Kidney (tissue), 14 donors: ENCODE measurements around the gene SLC35F6. TPM values are rescaled to one million over a fixed set of nuclear protein-coding genes. Genes with fewer than 3 reads are reported as not detected.
A peak's percentile ranks its signal among the peaks of the same experiment; 100 is the strongest.

Experiments used
- DNase-seq, 5 donors: peaks; one replicate each; pipeline ENCODE4 v3.0.0-alpha.2; 2013 to 2020
- FAIRE-seq: peaks from 2 replicates; lab custom pipeline; 2012; peaks lifted over from hg19 to GRCh38; lab: Jason Lieb, UNC
- H3K27ac ChIP-seq, 2 donors: one replicate each; pipeline ENCODE4 v1.7.0; 2013; ENCODE audit warnings: low read depth in 2 of 2, low read length in 2 of 2, inconsistent platforms in 1 of 2
- H3K27me3 ChIP-seq: one replicate; pipeline ENCODE4 v1.7.1; 2013; ENCODE audit warnings: low read length, inconsistent platforms; ENCODE audit not compliant: control insufficient read depth, insufficient read depth
- H3K36me3 ChIP-seq, 3 donors: one replicate each; pipeline versions ENCODE4 v1.7.0 to v1.7.1; 2013; ENCODE audit warnings: low read length in 3 of 3, control low read depth in 1 of 3, inconsistent platforms in 1 of 3; ENCODE audit not compliant: insufficient read depth in 3 of 3, control insufficient read depth in 2 of 3
- H3K4me1 ChIP-seq, 3 donors: one replicate each; pipeline versions ENCODE4 v1.7.0 to v1.7.1; 2013; ENCODE audit warnings: low read length in 3 of 3, inconsistent platforms in 1 of 3, low read depth in 1 of 3; ENCODE audit not compliant: control insufficient read depth in 2 of 3, insufficient read depth in 2 of 3
- H3K4me3 ChIP-seq, 3 donors: one replicate each; pipeline versions ENCODE4 v1.7.0 to v1.8.1; 2013; ENCODE audit warnings: low read length in 3 of 3, control low read depth in 1 of 3, inconsistent platforms in 1 of 3
- H3K9ac ChIP-seq, 3 donors: one replicate each; pipeline versions ENCODE4 v1.7.0 to v1.7.1; 2013; ENCODE audit warnings: low read length in 3 of 3, control low read depth in 1 of 3, inconsistent platforms in 1 of 3
- H3K9me3 ChIP-seq, 3 donors: one replicate each; pipeline versions ENCODE4 v1.7.0 to v1.7.1; 2013; ENCODE audit warnings: low read length in 3 of 3, control low read depth in 1 of 3, inconsistent platforms in 1 of 3; ENCODE audit not compliant: control insufficient read depth in 2 of 3, insufficient read depth in 1 of 3
- CTCF ChIP-seq: IDR thresholded peaks from 3 replicates; pipeline ENCODE4 v1.5.1; 2012; ENCODE audit warnings: mild to moderate bottlenecking, moderate library complexity, borderline replicate concordance; ENCODE audit not compliant: insufficient read depth; ENCODE audit errors: extremely low read depth
- intact Hi-C: fragments of 100-400 bp; cut with DNase I; formaldehyde crosslinking; loops from one replicate; pipeline ENCODE4 v1.11.1; 2022
- polyA plus RNA-seq: library from polyadenylated mRNA; stranded (reverse); fragments of 350-450 nt; fragmentation: Illumina TruSeq; extraction: RNeasy Lipid Tissue Mini Kit (QIAGEN cat#74804); gene quantifications from one replicate; pipeline ENCODE4 v1.2.3, GENCODE V29; 2014; ENCODE audit warnings: low read depth, low replicate concordance; ENCODE audit not compliant: insufficient read depth
- total RNA-seq: library from RNA; stranded (reverse); fragmentation: NEBNext Ultra II Directional; extraction: Animal tissue kit (Norgen Biotek cat#: 25700); gene quantifications from one replicate; pipeline ENCODE4 v1.2.1, GENCODE V29; 2021
- donor health status: control.
- donor health status: control.
- donor health status: control.
- donor health status: control.
- donor health status: control.
- donor health status: DM: yes; HTN: yes; CAD: no.
- donor health status: Normal renal cell carcinoma (clear cell type).

Gene SLC35F6
- total and polyA plus RNA-seq, 2 donors from 2014 or later, result 43.1 to 63.7 TPM

- H3K27ac ChIP-seq, result no peak overlapping the region
- peak in 1 of 5 donors; percentile 8 for DNase-seq
- no peak overlapping the region for H3K4me3 ChIP-seq
- H3K9ac ChIP-seq, result no peak overlapping the region
- FAIRE-seq, result no peak
- no peaks in the 10 kb centered on the region for H3K36me3 ChIP-seq
- H3K4me1 ChIP-seq, result peaks cover 0 to 21% (median 7%) of the 10 kb centered on the region in 3 donors
- no peaks in the 10 kb centered on the region for H3K9me3 ChIP-seq
- intact Hi-C loops, result no loop called here
- TF ChIP-seq CTCF, result no peak
- no peaks in the 10 kb centered on the region for H3K27me3 ChIP-seq
These were observed 45.0 kb upstream of the SLC35F6 start for GRCh38 chr2:26718949-26719686.

- peak overlapping the region; percentile 59 to 77 for H3K27ac ChIP-seq
- no peak overlapping the region for H3K4me3 ChIP-seq
- peaks cover 0 to 28% (median 7%) of the 10 kb centered on the region in 3 donors for H3K4me1 ChIP-seq
- H3K9me3 ChIP-seq, result no peaks in the 10 kb centered on the region
- DNase-seq (peak in 4 of 5 donors; percentile 41 to 97 (median 74)), FAIRE-seq (no peak)
- intact Hi-C loops, result no loop called here
- no peaks in the 10 kb centered on the region for H3K27me3 ChIP-seq
- no peak for TF ChIP-seq CTCF
- no peak overlapping the region for H3K9ac ChIP-seq
- no peaks in the 10 kb centered on the region for H3K36me3 ChIP-seq
These were observed 43.6 kb upstream of the SLC35F6 start for GRCh38 chr2:26720322-26721114.

- H3K4me1 ChIP-seq, result peaks cover 0 to 29% (median 7%) of the 10 kb centered on the region in 3 donors
- DNase-seq, result peak in 4 of 5 donors; percentile 51 to 84 (median 54)
- no peak for TF ChIP-seq CTCF
- no peaks in the 10 kb centered on the region for H3K9me3 ChIP-seq
- no peak overlapping the region for H3K9ac ChIP-seq
- intact Hi-C loops, result no loop called here
- no peak overlapping the region for H3K4me3 ChIP-seq
- FAIRE-seq, result no peak
- no peaks in the 10 kb centered on the region for H3K36me3 ChIP-seq
- peak overlapping the region; percentile 59 to 77 for H3K27ac ChIP-seq
- no peaks in the 10 kb centered on the region for H3K27me3 ChIP-seq
These were observed 42.7 kb upstream of the SLC35F6 start for GRCh38 chr2:26721115-26722032.
